ENCODE results near the gene COX6A2. TPM values are rescaled to one million over a fixed set of nuclear protein-coding genes. Genes with fewer than 3 reads are reported as not detected.

Gene COX6A2
- total RNA-seq, 4 donors from 2014 or later, result not detected

DNA sequence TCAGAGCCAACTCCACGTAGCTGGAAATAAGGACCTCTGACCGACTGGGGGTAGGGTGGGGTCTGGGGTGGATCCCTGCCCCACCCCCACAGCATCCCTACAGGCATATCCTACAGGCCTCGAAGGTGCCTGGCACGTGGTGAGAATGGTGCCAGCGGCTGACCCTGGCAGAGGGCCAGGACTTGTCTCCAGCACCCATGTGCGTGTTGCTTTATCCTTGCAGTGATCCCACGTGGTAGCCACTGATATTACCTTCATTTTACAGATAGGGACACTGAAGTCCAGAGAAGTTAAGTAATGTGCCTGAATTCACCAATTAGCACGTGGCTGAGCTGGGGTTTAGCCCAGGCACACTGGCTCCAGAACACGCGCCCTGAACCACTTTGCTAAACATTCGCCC lies 26.7 kb downstream of the COX6A2 start:
- TF ChIP-seq, protein P1, sequence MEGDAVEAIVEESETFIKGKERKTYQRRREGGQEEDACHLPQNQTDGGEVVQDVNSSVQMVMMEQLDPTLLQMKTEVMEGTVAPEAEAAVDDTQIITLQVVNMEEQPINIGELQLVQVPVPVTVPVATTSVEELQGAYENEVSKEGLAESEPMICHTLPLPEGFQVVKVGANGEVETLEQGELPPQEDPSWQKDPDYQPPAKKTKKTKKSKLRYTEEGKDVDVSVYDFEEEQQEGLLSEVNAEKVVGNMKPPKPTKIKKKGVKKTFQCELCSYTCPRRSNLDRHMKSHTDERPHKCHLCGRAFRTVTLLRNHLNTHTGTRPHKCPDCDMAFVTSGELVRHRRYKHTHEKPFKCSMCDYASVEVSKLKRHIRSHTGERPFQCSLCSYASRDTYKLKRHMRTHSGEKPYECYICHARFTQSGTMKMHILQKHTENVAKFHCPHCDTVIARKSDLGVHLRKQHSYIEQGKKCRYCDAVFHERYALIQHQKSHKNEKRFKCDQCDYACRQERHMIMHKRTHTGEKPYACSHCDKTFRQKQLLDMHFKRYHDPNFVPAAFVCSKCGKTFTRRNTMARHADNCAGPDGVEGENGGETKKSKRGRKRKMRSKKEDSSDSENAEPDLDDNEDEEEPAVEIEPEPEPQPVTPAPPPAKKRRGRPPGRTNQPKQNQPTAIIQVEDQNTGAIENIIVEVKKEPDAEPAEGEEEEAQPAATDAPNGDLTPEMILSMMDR (IDR thresholded peaks at IDR 0.05; ENCODE audit: low read depth), result no peak

DNA sequence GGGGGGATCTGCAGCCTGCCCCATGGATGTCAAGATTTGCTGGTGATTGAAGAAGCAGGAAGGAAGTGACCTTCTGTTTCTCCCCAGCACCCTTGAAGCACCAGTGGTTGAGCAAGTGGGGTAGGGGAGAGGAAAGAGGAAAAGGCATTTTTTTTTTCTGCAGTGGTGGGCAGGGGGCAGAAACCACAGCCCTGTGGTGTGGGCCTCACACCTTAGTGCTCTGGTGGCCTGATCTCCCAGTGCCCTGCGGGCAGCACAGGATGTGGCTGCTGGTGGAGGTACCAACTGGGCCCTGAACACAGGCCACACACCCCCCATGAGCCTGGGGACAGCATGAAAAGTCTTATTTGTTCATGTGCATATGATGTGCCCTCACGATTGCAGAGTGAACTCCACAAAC lies 28.0 kb downstream of the COX6A2 start:
- TF ChIP-seq, protein P1 (IDR thresholded peaks at IDR 0.05; ENCODE audit: low read depth), result no peak

DNA sequence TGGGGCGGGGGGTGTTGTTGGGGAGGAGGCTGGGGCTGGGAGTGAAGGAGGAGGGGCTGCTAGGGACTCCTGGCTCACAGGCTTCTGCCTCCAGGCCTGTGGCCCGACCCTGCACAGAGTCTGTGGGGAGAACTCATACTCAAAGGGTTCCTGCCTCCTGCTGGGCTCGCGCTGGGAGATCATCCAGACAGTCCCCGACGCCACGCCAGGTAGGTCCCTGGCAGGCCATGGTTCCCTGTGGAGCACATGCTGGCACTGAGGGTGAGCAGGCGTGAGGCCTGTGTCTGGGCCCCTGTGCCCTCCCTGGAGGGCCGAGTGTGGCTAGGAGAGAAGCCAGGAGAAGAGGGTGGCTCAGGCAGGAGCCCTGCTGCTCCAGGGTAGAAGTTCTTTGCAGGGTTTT lies 30.5 kb downstream of the COX6A2 start:
- TF ChIP-seq, protein P1 (IDR thresholded peaks at IDR 0.05; ENCODE audit: low read depth), result no peak

DNA sequence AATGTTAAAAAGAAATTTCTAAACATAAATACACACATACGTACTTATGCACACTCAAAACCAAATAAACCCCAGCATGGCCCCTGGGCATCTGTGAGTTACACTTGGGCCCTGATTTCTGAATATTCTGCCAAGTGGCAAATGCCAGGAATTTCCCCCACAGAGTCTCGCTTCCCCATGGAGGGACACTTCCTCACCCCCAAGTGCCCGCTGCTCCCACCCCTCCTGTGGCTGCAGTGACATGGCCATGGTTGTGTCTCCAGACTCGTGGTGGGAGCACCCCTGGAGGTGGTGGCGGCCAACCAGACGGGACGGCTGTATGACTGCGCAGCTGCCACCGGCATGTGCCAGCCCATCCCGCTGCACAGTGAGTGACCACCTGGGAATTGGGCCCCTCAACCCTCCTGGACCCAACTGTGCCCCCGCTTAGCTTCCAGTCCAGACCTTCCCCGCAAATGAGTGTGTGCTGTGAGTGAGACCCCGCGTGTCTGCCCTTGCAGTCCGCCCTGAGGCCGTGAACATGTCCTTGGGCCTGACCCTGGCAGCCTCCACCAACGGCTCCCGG lies 31.0 kb downstream of the COX6A2 start:
- TF ChIP-seq, protein P1 (IDR thresholded peaks at IDR 0.05; ENCODE audit: low read depth), result no peak

DNA sequence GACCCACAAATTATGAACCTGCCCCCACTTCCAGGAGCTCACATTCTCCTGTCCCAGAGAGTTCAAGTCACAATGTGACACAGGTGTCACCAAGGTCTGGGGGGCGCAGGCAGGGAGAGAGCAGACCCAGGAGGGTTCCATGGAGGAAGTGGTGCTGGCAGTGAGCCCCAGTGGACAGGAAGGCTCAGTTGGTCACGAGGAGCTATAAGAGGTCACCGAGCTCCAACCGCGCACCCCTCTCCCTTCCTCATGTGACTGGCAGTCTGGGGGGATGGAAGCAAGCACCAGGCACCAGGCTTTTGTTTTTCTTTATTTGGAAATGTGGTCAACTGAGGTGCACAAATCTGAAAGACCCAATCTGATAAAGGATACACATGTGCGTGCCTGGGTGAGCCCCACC lies 32.5 kb downstream of the COX6A2 start:
- TF ChIP-seq, protein P1 (IDR thresholded peaks at IDR 0.05; ENCODE audit: low read depth), result no peak

DNA sequence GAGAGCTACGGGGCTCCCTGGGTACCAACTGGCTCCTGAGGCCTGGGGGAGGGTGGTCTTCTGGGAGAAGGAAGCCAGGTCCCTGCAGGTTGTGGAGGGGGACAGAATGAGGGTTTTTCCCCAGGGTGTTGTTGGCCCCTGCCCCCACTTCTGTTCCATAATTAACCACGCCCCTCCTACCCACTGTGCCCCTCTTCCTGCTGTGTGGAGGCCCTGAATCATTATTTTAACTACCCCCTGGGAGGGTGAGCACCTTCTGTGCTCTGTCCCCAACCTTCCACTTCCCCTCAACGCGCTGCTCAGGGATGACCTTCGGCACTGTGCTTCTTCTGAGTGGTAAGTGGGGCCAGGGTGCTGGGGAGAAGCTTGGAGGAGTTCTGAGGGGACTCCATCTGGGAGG lies 35.1 kb downstream of the COX6A2 start, which contains the start of gene ITGAD:
Gene ITGAD, plus strand, starts transcription at position 280 of the 400 bp plus-strand sequence. Its CDS starts 26 bp downstream, at position 306.
- TF ChIP-seq, protein P1 (IDR thresholded peaks at IDR 0.05; ENCODE audit: low read depth), result no peak

DNA sequence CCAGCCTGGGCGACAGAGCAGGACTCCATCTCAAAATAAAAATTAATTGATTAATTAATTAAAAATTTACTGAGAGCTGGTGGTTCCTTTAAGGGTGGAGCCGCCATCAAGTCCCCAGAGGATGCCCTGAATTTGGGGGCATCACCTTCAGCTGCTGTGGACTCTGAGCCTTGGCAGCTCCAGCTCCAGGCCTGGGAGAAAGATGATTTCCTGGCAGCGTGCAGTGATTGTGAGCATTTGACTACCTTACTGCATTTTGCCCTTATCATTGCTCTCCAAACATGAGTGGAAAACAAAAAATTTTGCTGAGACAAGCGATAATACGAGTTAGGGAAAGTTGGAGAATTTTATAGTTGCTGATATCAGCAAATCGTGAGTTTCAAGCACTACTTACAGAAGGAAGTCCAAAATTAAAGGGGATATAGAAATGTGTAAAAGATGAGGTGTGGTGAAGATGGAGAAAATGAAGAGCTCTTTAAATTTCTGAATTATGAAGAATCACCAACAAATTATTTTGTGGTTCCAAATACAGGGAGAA lies 37.6 kb downstream of the COX6A2 start:
- TF ChIP-seq, protein P1 (IDR thresholded peaks at IDR 0.05; ENCODE audit: low read depth), result no peak

Measured in subcutaneous adipose tissue (tissue), 4 donors.